Activated B cell treated with CpG ODN at 0.5 μM for 24 hours (primary cell): ENCODE results near the gene CCNB2. TPM values are rescaled to one million over a fixed set of nuclear protein-coding genes. Genes with fewer than 3 reads are reported as not detected.

Experiments
- ATAC-seq: fragments of 200-7000 bp; cut with Tn5 transposase; one replicate; pipeline ENCODE4 v1.10.0; 2021; ENCODE audit warnings: low read depth, mild to moderate bottlenecking, moderate library complexity
- CTCF ChIA-PET: fragments of 350-600 bp; sonication (Branson Sonifier 250); formaldehyde crosslinking; loops from one replicate; lab custom pipeline; 2021; ENCODE audit warnings: antibody characterized with exemption; lab: Charles Lee
- POLR2A ChIA-PET: fragments of 350-600 bp; sonication (Branson Sonifier 250); formaldehyde crosslinking; loops from one replicate; lab custom pipeline; 2021; ENCODE audit warnings: antibody characterized with exemption; lab: Charles Lee
- DNase-seq: peaks from one replicate; pipeline ENCODE4 v3.0.0; 2022
- H3K27ac Mint-ChIP-seq: one replicate; pipeline ENCODE4 v1.8.0; 2020; ENCODE audit warnings: mixed read lengths
- H3K27me3 Mint-ChIP-seq: one replicate; pipeline ENCODE4 v1.8.0; 2021; ENCODE audit warnings: mixed read lengths
- H3K36me3 Mint-ChIP-seq: one replicate; pipeline ENCODE4 v1.8.0; 2021; ENCODE audit warnings: low read depth, mixed read lengths
- H3K4me1 Mint-ChIP-seq: one replicate; pipeline ENCODE4 v1.8.0; 2021; ENCODE audit warnings: mixed read lengths
- H3K4me3 Mint-ChIP-seq: one replicate; pipeline ENCODE4 v1.8.0; 2020; ENCODE audit warnings: mild to moderate bottlenecking, mixed read lengths
- H3K9me3 Mint-ChIP-seq: one replicate; pipeline ENCODE4 v1.8.0; 2020; ENCODE audit warnings: mixed read lengths
- intact Hi-C: fragments of 100-400 bp; cut with micrococcal nuclease; formaldehyde crosslinking; loops from one replicate; pipeline ENCODE4 v1.15.1; 2024
- total RNA-seq: library from RNA; stranded (reverse); gene quantifications from 2 replicates; pipeline ENCODE4 v1.2.3, GENCODE V29; 2022
- TF ChIP-seq, protein P1 (sequence below): fragments of 200-600 bp; IDR thresholded peaks from one replicate; pipeline ENCODE4 v1.8.0; 2022; ENCODE audit warnings: antibody characterized with exemption, mild to moderate bottlenecking

CCNB2 gene
- total RNA-seq, 1 donor from 2014 or later: 0.82 TPM

DNA sequence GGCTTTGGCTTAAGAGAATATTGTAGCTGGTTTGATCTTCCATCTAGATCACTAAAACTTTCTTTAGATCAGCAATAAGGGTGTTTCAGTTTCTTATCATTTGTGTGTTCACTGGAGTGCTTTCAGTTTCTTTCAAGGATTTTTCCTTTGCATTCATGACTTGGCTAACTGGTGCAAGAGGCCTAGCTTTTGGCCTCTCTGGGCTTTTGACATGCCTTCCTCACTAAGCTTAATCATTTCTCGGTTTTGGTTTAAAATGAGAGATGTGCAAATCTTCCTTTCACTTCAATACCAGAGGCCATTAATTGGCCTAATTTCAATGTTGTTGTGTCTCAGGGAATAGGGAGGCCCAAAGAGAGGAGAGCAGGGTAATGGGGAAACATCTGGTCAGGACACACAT is 30.3 kb upstream of the CCNB2 start:
- ChIA-PET POLR2A (no interaction called here), CTCF (no interaction called here)
- ATAC-seq: no peak
- peaks cover 2% of the 10 kb centered on the region for H3K9me3 Mint-ChIP-seq
- peaks cover 68% of the 10 kb centered on the region for H3K36me3 Mint-ChIP-seq
- H3K27ac Mint-ChIP-seq: no peak overlapping the region
- intact Hi-C loops: no loop called here
- no peak overlapping the region for H3K4me3 Mint-ChIP-seq
- H3K27me3 Mint-ChIP-seq: no peaks in the 10 kb centered on the region
- TF ChIP-seq, protein P1, sequence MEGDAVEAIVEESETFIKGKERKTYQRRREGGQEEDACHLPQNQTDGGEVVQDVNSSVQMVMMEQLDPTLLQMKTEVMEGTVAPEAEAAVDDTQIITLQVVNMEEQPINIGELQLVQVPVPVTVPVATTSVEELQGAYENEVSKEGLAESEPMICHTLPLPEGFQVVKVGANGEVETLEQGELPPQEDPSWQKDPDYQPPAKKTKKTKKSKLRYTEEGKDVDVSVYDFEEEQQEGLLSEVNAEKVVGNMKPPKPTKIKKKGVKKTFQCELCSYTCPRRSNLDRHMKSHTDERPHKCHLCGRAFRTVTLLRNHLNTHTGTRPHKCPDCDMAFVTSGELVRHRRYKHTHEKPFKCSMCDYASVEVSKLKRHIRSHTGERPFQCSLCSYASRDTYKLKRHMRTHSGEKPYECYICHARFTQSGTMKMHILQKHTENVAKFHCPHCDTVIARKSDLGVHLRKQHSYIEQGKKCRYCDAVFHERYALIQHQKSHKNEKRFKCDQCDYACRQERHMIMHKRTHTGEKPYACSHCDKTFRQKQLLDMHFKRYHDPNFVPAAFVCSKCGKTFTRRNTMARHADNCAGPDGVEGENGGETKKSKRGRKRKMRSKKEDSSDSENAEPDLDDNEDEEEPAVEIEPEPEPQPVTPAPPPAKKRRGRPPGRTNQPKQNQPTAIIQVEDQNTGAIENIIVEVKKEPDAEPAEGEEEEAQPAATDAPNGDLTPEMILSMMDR: no peak
- DNase-seq: no peak
- H3K4me1 Mint-ChIP-seq: peaks cover 4% of the 10 kb centered on the region

DNA sequence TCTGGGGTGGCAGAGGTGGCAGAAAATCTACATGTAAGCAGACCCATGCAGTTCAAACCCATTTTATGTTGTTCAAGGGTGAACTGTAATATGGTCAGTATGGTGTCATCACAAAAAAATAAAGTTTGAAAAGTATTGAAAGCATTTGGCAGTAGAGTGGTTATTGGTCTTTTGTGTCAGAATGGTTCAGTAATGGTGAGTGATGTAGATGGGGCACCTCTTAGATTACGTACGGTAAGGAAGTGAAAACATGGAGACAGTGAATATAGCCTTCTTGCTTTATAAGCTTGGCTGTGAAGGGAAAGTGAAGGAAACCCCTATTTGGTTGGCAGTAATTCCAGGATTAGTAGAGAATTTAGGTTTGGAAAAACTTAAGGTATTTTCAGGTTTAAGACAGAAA is 17.2 kb upstream of the CCNB2 start:
- no peak overlapping the region for H3K27ac Mint-ChIP-seq
- ATAC-seq: no peak

DNA sequence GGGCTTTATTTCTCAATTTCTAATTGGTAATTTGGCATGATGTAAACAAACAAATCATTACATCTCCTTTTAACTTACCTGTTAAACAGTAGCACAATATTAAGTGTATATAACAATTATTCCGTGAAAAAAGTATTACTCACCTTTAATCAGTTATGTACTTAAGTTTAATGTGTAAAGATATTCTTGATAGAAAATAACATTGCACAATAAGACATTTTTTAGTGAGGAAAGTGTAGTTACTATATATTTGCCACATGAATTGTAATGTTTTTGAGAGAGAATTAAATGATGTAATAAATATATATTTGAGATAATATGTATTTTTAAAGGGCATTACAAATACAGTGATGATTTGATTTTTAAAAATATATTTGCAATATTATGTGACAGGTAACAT is 10.9 kb upstream of the CCNB2 start:
- H3K4me1 Mint-ChIP-seq: no peaks in the 10 kb centered on the region
- ChIA-PET POLR2A (no interaction called here), CTCF (no interaction called here)
- no peaks in the 10 kb centered on the region for H3K9me3 Mint-ChIP-seq
- H3K27ac Mint-ChIP-seq: no peak overlapping the region
- intact Hi-C loops: no loop called here
- no peak for ATAC-seq
- DNase-seq: no peak
- H3K36me3 Mint-ChIP-seq: peaks cover 68% of the 10 kb centered on the region
- no peak overlapping the region for H3K4me3 Mint-ChIP-seq
- TF ChIP-seq, protein P1: no peak
- no peaks in the 10 kb centered on the region for H3K27me3 Mint-ChIP-seq

More for the DNA sequence above, 17.2 kb upstream of the CCNB2 start:
- Mint-ChIP-seq H3K36me3 (peaks cover 80% of the 10 kb centered on the region), H3K4me1 (no peaks in the 10 kb centered on the region), H3K27me3 (no peaks in the 10 kb centered on the region), H3K9me3 (no peaks in the 10 kb centered on the region), H3K4me3 (no peak overlapping the region)
- TF ChIP-seq, protein P1: no peak
- POLR2A ChIA-PET: no interaction called here
- CTCF ChIA-PET: no interaction called here
- intact Hi-C loops: no loop called here
- DNase-seq: no peak

DNA sequence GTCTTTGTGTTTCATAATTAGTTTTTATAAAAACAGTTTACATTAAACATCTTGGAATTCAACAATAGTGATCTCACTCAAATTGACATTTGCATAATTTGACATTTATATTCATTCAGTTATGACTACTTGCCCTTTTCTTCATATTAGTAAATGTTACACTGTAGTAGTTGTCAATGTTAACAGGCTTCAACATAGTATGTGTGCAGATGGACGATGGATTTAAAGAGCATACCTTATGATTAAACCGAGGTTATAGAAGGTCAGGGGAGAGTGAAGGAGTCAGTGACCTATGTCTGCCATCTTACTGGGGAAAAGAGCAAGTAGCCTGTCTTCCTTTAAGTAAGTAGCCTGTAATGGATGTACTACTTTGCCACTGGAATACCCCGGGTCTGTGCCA is 8.5 kb upstream of the CCNB2 start:
- no peak for ATAC-seq
- CTCF ChIA-PET: interaction anchor here (1.2 kb wide), 1 partner anchor 41 kb away, joined by 3 read pairs; no protein-coding TSS in a partner anchor

DNA sequence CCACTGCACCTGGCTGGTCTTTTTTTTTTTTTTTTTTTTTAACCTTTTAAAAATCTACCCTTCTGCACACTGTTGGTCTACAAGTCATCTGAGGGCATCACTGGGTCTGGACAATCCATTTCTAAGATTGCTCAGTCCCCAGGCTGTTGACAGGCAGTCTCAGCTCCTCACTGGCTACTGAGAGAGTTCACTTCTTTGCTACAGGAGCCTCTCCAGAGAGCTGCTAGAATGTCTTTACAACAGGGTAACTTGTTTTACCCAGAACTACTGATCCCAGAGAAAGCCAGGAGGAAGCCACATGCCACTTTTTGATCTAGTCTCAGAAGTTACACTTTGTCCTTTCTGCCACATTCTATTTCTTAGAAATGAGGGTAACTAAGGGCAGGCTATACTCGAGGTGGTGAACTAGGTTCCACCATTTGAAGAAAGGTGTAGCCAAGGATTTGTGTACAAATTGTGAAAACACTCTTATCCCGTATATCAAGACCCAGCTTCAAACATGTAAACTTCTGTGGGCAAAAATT is 5.7 kb upstream of the CCNB2 start:
- Mint-ChIP-seq H3K36me3 (peaks cover 34% of the 10 kb centered on the region), H3K9me3 (no peaks in the 10 kb centered on the region), H3K27ac (no peak overlapping the region), H3K27me3 (no peaks in the 10 kb centered on the region), H3K4me3 (no peak overlapping the region), H3K4me1 (peaks cover 3% of the 10 kb centered on the region)
- ChIA-PET CTCF (no interaction called here), POLR2A (interaction anchor here (0.7 to 1.1 kb wide), 2 partner anchors 12 to 99 kb away, joined by 5 read pairs; no protein-coding TSS in a partner anchor)
- ATAC-seq: no peak
- no peak for DNase-seq
- intact Hi-C loops: loop anchor here (5.0 kb wide), 1 partner anchor 42 kb away; no protein-coding TSS in a partner anchor
- TF ChIP-seq, protein P1: no peak

More for the DNA sequence above, 8.5 kb upstream of the CCNB2 start:
- no peak overlapping the region for H3K4me3 Mint-ChIP-seq
- no peaks in the 10 kb centered on the region for H3K4me1 Mint-ChIP-seq
- DNase-seq: no peak
- POLR2A ChIA-PET: no interaction called here
- intact Hi-C loops: loop anchor here (5.0 kb wide), 1 partner anchor 39 kb away; no protein-coding TSS in a partner anchor
- TF ChIP-seq, protein P1: no peak
- no peaks in the 10 kb centered on the region for H3K9me3 Mint-ChIP-seq
- no peak overlapping the region for H3K27ac Mint-ChIP-seq
- peaks cover 52% of the 10 kb centered on the region for H3K36me3 Mint-ChIP-seq
- H3K27me3 Mint-ChIP-seq: no peaks in the 10 kb centered on the region
